ENCODE measurements around the gene CLCN6.

- TF ChIP-seq POLR2A (IDR thresholded peaks at IDR 0.05; ENCODE audit: control extremely low read depth in 1 of 2, low read depth in 2 of 2, low read length in 2 of 2) (no peak), RFX5 (IDR thresholded peaks at IDR 0.05; ENCODE audit: borderline replicate concordance, low read depth, low read length) (no peak), PHF8 (conservative IDR thresholded peaks at IDR 0.05; ENCODE audit: low read depth, low read length) (no peak)
Measured at GRCh38 chr1:11868331-11868980, 62.5 kb downstream of the CLCN6 start.
